HepG2 (cell line): Measurements from ENCODE around the gene DUSP22. TPM values are rescaled to one million over a fixed set of nuclear protein-coding genes. Genes with fewer than 3 reads are reported as not detected.

Experiments used
- ATAC-seq: fragments of 200-7000 bp; cut with Tn5 transposase; 3 replicates; pipeline ENCODE4 v1.9.1; 2020; ENCODE audit warnings: mild to moderate bottlenecking, moderate library complexity
- BruUV-seq: library from RNA; stranded (reverse); fragments of 400-500 nt; replicated peaks from 2 replicates; lab custom pipeline; 2021; lab: Mats Ljungman, UMichigan
- CTCF ChIA-PET: fragments of 300-600 bp; formaldehyde crosslinking; extraction: SDS; loops from one replicate; lab custom pipeline; 2021; ENCODE audit warnings: low total read pairs, inconsistent platforms, low intra/inter-chr PET ratio; lab: Yijun Ruan, JAX
- POLR2A ChIA-PET: fragments of 350-600 bp; sonication (Branson Sonifier 250); formaldehyde crosslinking; loops from one replicate; lab custom pipeline; 2020; ENCODE audit warnings: antibody characterized with exemption, inconsistent platforms; lab: Yijun Ruan, JAX
- DNase-seq: peaks from one replicate; pipeline ENCODE4 v3.0.0-alpha.2; 2015; ENCODE audit warnings: low spot score
- FAIRE-seq: peaks from 3 replicates; lab custom pipeline; 2011; peaks lifted over from hg19 to GRCh38; lab: Jason Lieb, UNC
- H2AFZ ChIP-seq: one replicate; pipeline ENCODE4 v1.6.1; 2011; ENCODE audit warnings: low read length, inconsistent platforms
- H3K27ac ChIP-seq: fragments of 300-600 bp; 3 replicates; pipeline ENCODE4 v1.8.0; 2011; ENCODE audit warnings: mixed run types, mild to moderate bottlenecking, mixed read lengths, low read length, inconsistent platforms; ENCODE audit not compliant: insufficient read depth; ENCODE audit errors: extremely low read length
- H3K27me3 ChIP-seq, 2 experiments: fragments of 200-600 bp in 1 of 2; 2 replicates in 1 of 2; 3 replicates in 1 of 2; pipeline versions ENCODE4 v1.6.0 to v1.8.0; 2011; ENCODE audit warnings: low read length in 2 of 2, mild to moderate bottlenecking in 2 of 2, moderate library complexity in 2 of 2, inconsistent platforms in 1 of 2; ENCODE audit not compliant: insufficient read depth in 2 of 2, control insufficient read depth in 1 of 2
- H3K36me3 ChIP-seq, 2 experiments: fragments of 200-600 bp in 1 of 2; replicated peaks in 1 of 2; 2 replicates in 1 of 2; 3 replicates in 1 of 2; pipeline versions ENCODE4 v1.5.1 to v1.8.0; 2011; ENCODE audit warnings: low read length in 2 of 2, inconsistent platforms in 1 of 2; ENCODE audit not compliant: insufficient read depth in 2 of 2, control insufficient read depth in 1 of 2
- H3K4me1 ChIP-seq: 2 replicates; pipeline ENCODE4 v1.5.1; 2012; ENCODE audit warnings: low read length, inconsistent platforms; ENCODE audit not compliant: insufficient read depth
- H3K4me2 ChIP-seq: 2 replicates; pipeline ENCODE4 v1.6.0; 2011; ENCODE audit warnings: low read depth, low read length, inconsistent platforms
- H3K4me3 ChIP-seq, 3 experiments: fragments of 200-600 bp in 1 of 3; sonication (generic), shearing (Covaris generic) in 1 of 3; replicated peaks in 1 of 3; 2 replicates each; pipeline ENCODE4 v1.5.1; 2011 to 2016; ENCODE audit warnings: low read length in 3 of 3, inconsistent platforms in 2 of 3, low read depth in 2 of 3, mild to moderate bottlenecking in 2 of 3, control low read depth in 1 of 3, mixed read lengths in 1 of 3; ENCODE audit not compliant: insufficient read depth in 1 of 3
- H3K79me2 ChIP-seq: one replicate; pipeline ENCODE4 v1.6.1; 2011; ENCODE audit warnings: low read length, inconsistent platforms; ENCODE audit not compliant: insufficient read depth
- H3K9ac ChIP-seq: 2 replicates; pipeline ENCODE4 v1.6.0; 2011; ENCODE audit warnings: mild to moderate bottlenecking, low read depth, low read length, inconsistent platforms; ENCODE audit not compliant: insufficient read depth
- H3K9me3 ChIP-seq: 2 replicates; pipeline ENCODE4 v1.5.1; 2012; ENCODE audit warnings: mild to moderate bottlenecking, low read length
- H4K20me1 ChIP-seq: 2 replicates; pipeline ENCODE4 v1.6.0; 2011; ENCODE audit warnings: inconsistent platforms, mild to moderate bottlenecking, low read length, moderate library complexity; ENCODE audit not compliant: insufficient read depth
- BCL6 ChIP-seq: IDR thresholded peaks from 2 replicates; pipeline ENCODE4 v1.6.1; 2016; ENCODE audit warnings: missing genetic modification reagents, missing compliant biosample characterization
- ELF1 ChIP-seq: sonication (generic); formaldehyde crosslinking; IDR thresholded peaks from 2 replicates; pipeline ENCODE4 v1.4.0; 2020; ENCODE audit warnings: missing genetic modification reagents
- JUNB ChIP-seq: sonication (generic); formaldehyde crosslinking; IDR thresholded peaks from 2 replicates; pipeline ENCODE4 v1.8.0; 2022; ENCODE audit warnings: missing genetic modification reagents, mild to moderate bottlenecking, borderline replicate concordance
- NCOR1 ChIP-seq: fragments of 200-600 bp; sonication (generic); IDR thresholded peaks from 2 replicates; pipeline ENCODE4 v1.7.0; 2017; ENCODE audit warnings: antibody characterized with exemption, low read length, borderline replicate concordance
- PATZ1 ChIP-seq: sonication (generic); formaldehyde crosslinking; IDR thresholded peaks from 2 replicates; pipeline ENCODE4 v1.4.0; 2020; ENCODE audit warnings: missing genetic modification reagents
- SKIL ChIP-seq: sonication (generic); formaldehyde crosslinking; IDR thresholded peaks from 2 replicates; pipeline ENCODE4 v1.8.0; 2022; ENCODE audit warnings: missing genetic modification reagents, mild to moderate bottlenecking, moderate library complexity, borderline replicate concordance
- YEATS2 ChIP-seq: sonication (generic); formaldehyde crosslinking; IDR thresholded peaks from 2 replicates; pipeline ENCODE4 v1.4.0; 2020; ENCODE audit warnings: missing genetic modification reagents, borderline replicate concordance
- ZFP36L1 ChIP-seq: sonication (generic); formaldehyde crosslinking; IDR thresholded peaks from 2 replicates; pipeline ENCODE4 v1.8.0; 2022; ENCODE audit warnings: mild to moderate bottlenecking, missing genetic modification reagents, moderate library complexity
- ZNF224 ChIP-seq: sonication (generic); formaldehyde crosslinking; IDR thresholded peaks from 2 replicates; pipeline ENCODE4 v1.5.0; 2020; ENCODE audit warnings: mild to moderate bottlenecking, missing genetic modification reagents
- ZNF75D ChIP-seq: sonication (generic); formaldehyde crosslinking; IDR thresholded peaks from 2 replicates; pipeline ENCODE4 v1.8.1; 2023; ENCODE audit warnings: missing genetic modification reagents, mild to moderate bottlenecking, borderline replicate concordance
- WGBS: methylation state at CpG from one replicate; pipeline ENCODE4 v1.1.6; 2017; ENCODE audit warnings: low lambda C conversion rate; 5-methylcytosine and 5-hydroxymethylcytosine counted together
- in situ Hi-C: cut with HindIII; loops from 2 replicates; pipeline ENCODE4 v1.10.0; 2017; ENCODE audit warnings: low pct_unique_long_range_greater_than_20kb; ENCODE audit not compliant: extremely low pct_ligation_motif_present
- intact Hi-C: fragments of 100-400 bp; cut with micrococcal nuclease; formaldehyde crosslinking; loops from one replicate; pipeline ENCODE4 v1.10.0; 2022; ENCODE audit not compliant: unreplicated experiment
- polyA plus RNA-seq, 8 experiments: library from polyadenylated mRNA; depleted of rRNA in 3 of 8; stranded (reverse) in 7 of 8; unstranded in 1 of 8; fragments of >200 nt; fragmentation: Illumina TruSeq in 4 of 8; extraction: Trizol in 4 of 8; gene quantifications; 2 replicates each; pipeline versions ENCODE4 v1.2.1 to v1.2.3, GENCODE V29; 2011 to 2016; ENCODE audit warnings: low read depth in 4 of 8, missing spikeins in 1 of 8, mixed read lengths in 1 of 8; ENCODE audit not compliant: insufficient read depth in 1 of 8
- total RNA-seq, 5 experiments: library from RNA; depleted of rRNA; stranded (reverse); fragments of >200 nt; fragmentation: Illumina TruSeq; extraction: Trizol; gene quantifications; 2 replicates each; pipeline ENCODE4 v1.2.3, GENCODE V29; 2016; ENCODE audit warnings: low read depth in 1 of 5
- TF ChIP-seq, protein P1 (sequence below): sonication (generic); formaldehyde crosslinking; IDR thresholded peaks from 2 replicates; pipeline ENCODE4 v1.8.1; 2023; ENCODE audit warnings: mild to moderate bottlenecking, missing genetic modification reagents, borderline replicate concordance

The DUSP22 gene
- total and polyA plus RNA-seq, 2 of the 13 experiments (the other 11 are each of a cell fraction or from before 2014, with no cell fraction given), result 20.2 to 32.8 TPM

DNA sequence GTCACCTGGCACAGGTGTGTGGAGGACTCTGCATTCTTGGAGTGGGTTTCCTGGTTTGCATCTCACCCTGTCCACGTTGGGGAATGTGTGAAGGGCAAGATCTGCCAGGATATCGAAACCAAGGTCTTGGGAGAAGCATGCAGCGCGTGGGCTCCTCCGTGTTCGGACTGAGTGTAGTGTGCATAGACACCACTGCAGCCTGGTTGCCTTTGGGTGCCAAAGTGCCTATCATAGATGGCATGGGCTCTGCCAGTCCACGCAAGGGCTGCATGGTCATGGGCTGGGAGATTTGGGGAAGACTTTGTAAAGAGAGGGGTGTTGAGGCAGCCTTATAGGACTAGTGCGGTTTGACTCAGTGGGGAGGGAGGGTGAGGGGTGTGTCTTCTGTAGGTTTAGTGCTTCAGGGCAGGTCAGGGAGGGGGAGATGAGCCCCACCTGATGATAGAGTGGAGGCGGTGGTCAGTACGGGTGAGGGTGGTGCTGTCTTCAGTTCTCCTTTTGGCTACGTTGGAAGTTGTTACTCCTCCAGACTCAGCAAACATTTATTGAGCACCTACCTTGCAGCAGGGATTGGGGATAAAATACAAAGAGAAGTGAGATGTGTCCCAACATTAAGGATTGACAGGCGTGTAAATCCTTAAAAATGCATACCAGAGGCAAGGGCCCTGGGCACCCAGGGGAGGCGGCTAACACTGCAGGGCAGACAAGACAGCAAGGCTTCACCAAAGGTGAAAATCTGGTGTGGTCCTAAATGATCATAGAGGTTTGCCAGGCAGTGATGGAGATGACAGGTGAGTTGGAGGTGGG lies 28.3 kb downstream of the DUSP22 start:
- no TSS peak for BruUV-seq
- no peaks in the 10 kb centered on the region for H3K79me2 ChIP-seq
- H3K27me3 ChIP-seq, result no peaks in the 10 kb centered on the region; a peak in 2 of 5 replicates
- H4K20me1 ChIP-seq, result no peaks in the 10 kb centered on the region
- no peak overlapping the region for H3K4me3 ChIP-seq
- no peak overlapping the region for H2AFZ ChIP-seq
- in situ Hi-C loops, result no loop called here
- no peak overlapping the region for H3K9ac ChIP-seq
- peaks cover 3% of the 10 kb centered on the region in 2 experiments; a peak in 1 of 5 replicates for H3K36me3 ChIP-seq
- TF ChIP-seq BCL6 (CRISPR knock-in tag), result no peak
- TF ChIP-seq ELF1 (CRISPR knock-in tag), result no peak
- TF ChIP-seq, protein P1, sequence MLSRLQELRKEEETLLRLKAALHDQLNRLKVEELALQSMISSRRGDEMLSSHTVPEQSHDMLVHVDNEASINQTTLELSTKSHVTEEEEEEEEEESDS (CRISPR knock-in tag), result no peak
- TF ChIP-seq ZFP36L1 (CRISPR knock-in tag), result no peak
- TF ChIP-seq JUNB (CRISPR knock-in tag), result no peak
- 0 out of 2 replicates have a peak, but pooled peaks have one; percentile 13 for TF ChIP-seq SKIL (CRISPR knock-in tag)
- TF ChIP-seq PATZ1, result no peak
- TF ChIP-seq ZNF224 (CRISPR knock-in tag), result no peak
- TF ChIP-seq NCOR1, result no peak
- TF ChIP-seq YEATS2 (CRISPR knock-in tag), result no peak
- TF ChIP-seq ZNF75D (CRISPR knock-in tag), result 0 out of 2 replicates have a peak, but pooled peaks have one; percentile 82
- TF ChIP-seq, all 625 proteins: peak for 2
- Histone ChIP-seq H3K27ac (no peak overlapping the region), H3K4me1 (no peaks in the 10 kb centered on the region), H3K4me2 (no peak overlapping the region), H3K9me3 (no peaks in the 10 kb centered on the region)
- CTCF ChIA-PET, result no interaction called here
- no peak for DNase-seq
- 68% methylated on average over 13 of the region's 13 CpGs for WGBS
- intact Hi-C loops, result no loop called here
- POLR2A ChIA-PET, result no interaction called here
- FAIRE-seq, result peak; percentile 4
- no peak for ATAC-seq
